Esophagus squamous epithelium (tissue), 5 donors: Measurements from ENCODE around the gene SURF1. TPM values are rescaled to one million over a fixed set of nuclear protein-coding genes. Genes with fewer than 3 reads are reported as not detected.
"Not testable (repeated sequence)": the region's sequence is repeated elsewhere in the genome, so short reads cannot be mapped to it uniquely, and the experiment has no call there.

Experiments
- DNase-seq: peaks from one replicate; lab custom pipeline; 2025; lab: John Stamatoyannopoulos, UW
- H3K27ac ChIP-seq, 4 donors: fragments of 200-600 bp; sonication (generic); one replicate each; pipeline ENCODE4 v1.5.1; 2016 to 2019; ENCODE audit warnings: mild to moderate bottlenecking in 1 of 4
- H3K27me3 ChIP-seq, 4 donors: fragments of 200-600 bp; sonication (generic); 1 replicate in 3 of 4; 2 replicates in 1 of 4; pipeline versions ENCODE4 v1.5.1 to v1.6.0; 2017 to 2021; ENCODE audit warnings: antibody characterized with exemption in 1 of 4
- H3K36me3 ChIP-seq, 3 donors: fragments of 200-600 bp; sonication (generic); one replicate each; pipeline ENCODE4 v1.5.1; 2016 to 2019
- H3K4me1 ChIP-seq, 3 donors: fragments of 200-600 bp; sonication (generic); one replicate each; pipeline ENCODE4 v1.5.1; 2017 to 2019
- H3K4me3 ChIP-seq, 4 donors: fragments of 200-600 bp; sonication (generic); 1 replicate in 3 of 4; 2 replicates in 1 of 4; pipeline ENCODE4 v1.5.1; 2016 to 2019; ENCODE audit warnings: mild to moderate bottlenecking in 2 of 4, moderate library complexity in 1 of 4
- H3K9me3 ChIP-seq, 3 donors: fragments of 200-600 bp; sonication (generic); one replicate each; pipeline ENCODE4 v1.5.1; 2016 to 2019
- POLR2A ChIP-seq, 4 donors: fragments of 450-650 bp; IDR thresholded peaks; one replicate each; pipeline ENCODE4 v1.6.1; 2017; ENCODE audit warnings: antibody characterized with exemption in 4 of 4, mild to moderate bottlenecking in 4 of 4, moderate library complexity in 3 of 4
- WGBS, 2 donors: methylation state at CpG; one replicate each; pipeline ENCODE4 v1.1.5; 2018; 5-methylcytosine and 5-hydroxymethylcytosine counted together
- intact Hi-C: fragments of 100-400 bp; cut with DNase I; formaldehyde crosslinking; loops from one replicate; pipeline ENCODE4 v1.15.0; 2022
- total RNA-seq, 4 donors: library from RNA; depleted of rRNA; stranded (reverse); fragments of >200 nt; gene quantifications; one replicate each; pipeline ENCODE4 v1.1.0, GENCODE V29; 2016
- TF ChIP-seq, protein P1 (sequence below), 6 experiments: fragments of 450-650 bp in 4 of 6; fragments of 200-600 bp in 2 of 6; sonication (generic) in 2 of 6; IDR thresholded peaks; one replicate each; pipeline ENCODE4 v1.5.1; 2016 to 2019; ENCODE audit warnings: antibody characterized with exemption in 6 of 6, mild to moderate bottlenecking in 4 of 6, moderate library complexity in 4 of 6
- donor health status: DM: yes; HTN: yes; CAD: no.

SURF1 gene
- total RNA-seq, 4 donors from 2014 or later, result 18.2 to 44.7 (median 32.0) TPM

GRCh38 chr9:133332381-133332730, 23.9 kb downstream of the SURF1 start:
- Histone ChIP-seq H3K4me1 (peaks cover 25 to 58% (median 25%) of the 10 kb centered on the region in 3 donors), H3K36me3 (peaks cover 18 to 51% (median 33%) of the 10 kb centered on the region in 3 donors), H3K4me3 (no peak overlapping the region), H3K27me3 (no peaks in the 10 kb centered on the region), H3K27ac (no peak overlapping the region), H3K9me3 (no peaks in the 10 kb centered on the region)
- no peak for TF ChIP-seq POLR2A (IDR thresholded peaks at IDR 0.05)
- TF ChIP-seq, protein P1, sequence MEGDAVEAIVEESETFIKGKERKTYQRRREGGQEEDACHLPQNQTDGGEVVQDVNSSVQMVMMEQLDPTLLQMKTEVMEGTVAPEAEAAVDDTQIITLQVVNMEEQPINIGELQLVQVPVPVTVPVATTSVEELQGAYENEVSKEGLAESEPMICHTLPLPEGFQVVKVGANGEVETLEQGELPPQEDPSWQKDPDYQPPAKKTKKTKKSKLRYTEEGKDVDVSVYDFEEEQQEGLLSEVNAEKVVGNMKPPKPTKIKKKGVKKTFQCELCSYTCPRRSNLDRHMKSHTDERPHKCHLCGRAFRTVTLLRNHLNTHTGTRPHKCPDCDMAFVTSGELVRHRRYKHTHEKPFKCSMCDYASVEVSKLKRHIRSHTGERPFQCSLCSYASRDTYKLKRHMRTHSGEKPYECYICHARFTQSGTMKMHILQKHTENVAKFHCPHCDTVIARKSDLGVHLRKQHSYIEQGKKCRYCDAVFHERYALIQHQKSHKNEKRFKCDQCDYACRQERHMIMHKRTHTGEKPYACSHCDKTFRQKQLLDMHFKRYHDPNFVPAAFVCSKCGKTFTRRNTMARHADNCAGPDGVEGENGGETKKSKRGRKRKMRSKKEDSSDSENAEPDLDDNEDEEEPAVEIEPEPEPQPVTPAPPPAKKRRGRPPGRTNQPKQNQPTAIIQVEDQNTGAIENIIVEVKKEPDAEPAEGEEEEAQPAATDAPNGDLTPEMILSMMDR (IDR thresholded peaks at IDR 0.05), result no peak
- DNase-seq, result no peak
- 79 to 83% methylated on average over 12 of the region's 20 CpGs for WGBS, 2 donors
- intact Hi-C loops, result no loop called here

DNA sequence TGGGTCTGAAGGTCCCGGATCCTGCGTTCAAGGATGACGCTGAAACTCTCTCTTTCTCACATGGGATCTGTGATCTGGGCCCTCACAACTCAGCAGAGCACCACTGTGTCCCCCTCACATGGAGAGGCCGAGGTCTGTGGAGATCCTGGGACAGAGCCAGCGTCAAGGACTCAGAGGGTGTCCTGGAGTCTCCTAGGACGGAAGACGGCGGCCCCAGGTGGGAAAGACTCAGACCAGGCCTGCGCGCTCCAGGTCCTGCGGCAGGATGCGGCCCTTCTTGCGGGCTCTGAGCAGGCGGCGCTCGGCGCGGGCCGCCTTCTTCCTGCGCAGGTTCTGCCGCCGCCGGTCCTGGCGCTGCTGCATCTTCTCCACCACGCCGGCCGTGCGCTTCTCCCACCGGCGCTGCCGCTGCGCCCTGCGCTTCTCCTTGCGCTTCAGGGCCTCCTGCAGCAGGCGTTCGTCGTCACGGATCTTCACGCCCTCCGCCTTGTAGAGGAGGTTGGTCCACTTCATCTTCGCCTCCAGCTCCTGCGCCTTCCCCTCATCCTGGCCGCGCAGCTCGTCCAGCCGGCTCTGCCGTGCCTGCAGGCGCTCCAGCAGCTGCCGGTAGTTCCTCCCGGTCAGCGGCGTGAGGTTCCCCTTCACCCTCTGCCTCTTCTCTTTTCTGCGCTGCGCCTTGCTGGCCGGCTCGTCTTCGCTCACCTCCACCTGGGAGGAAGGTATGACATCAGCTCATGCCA, 24.5 kb downstream of the SURF1 start:
- intact Hi-C loops, result no loop called here
- no peak overlapping the region for H3K4me3 ChIP-seq
- DNase-seq, result no peak
- peaks cover 18 to 51% (median 33%) of the 10 kb centered on the region in 3 donors for H3K36me3 ChIP-seq
- no peaks in the 10 kb centered on the region for H3K9me3 ChIP-seq
- peaks cover 22 to 53% (median 24%) of the 10 kb centered on the region in 3 donors for H3K4me1 ChIP-seq
- 95 to 97% methylated on average over 45 to 53 of the region's 57 CpGs for WGBS, 2 donors
- no peaks in the 10 kb centered on the region for H3K27me3 ChIP-seq
- H3K27ac ChIP-seq, result no peak overlapping the region
- TF ChIP-seq, protein P1 (IDR thresholded peaks at IDR 0.05), result no peak

DNA sequence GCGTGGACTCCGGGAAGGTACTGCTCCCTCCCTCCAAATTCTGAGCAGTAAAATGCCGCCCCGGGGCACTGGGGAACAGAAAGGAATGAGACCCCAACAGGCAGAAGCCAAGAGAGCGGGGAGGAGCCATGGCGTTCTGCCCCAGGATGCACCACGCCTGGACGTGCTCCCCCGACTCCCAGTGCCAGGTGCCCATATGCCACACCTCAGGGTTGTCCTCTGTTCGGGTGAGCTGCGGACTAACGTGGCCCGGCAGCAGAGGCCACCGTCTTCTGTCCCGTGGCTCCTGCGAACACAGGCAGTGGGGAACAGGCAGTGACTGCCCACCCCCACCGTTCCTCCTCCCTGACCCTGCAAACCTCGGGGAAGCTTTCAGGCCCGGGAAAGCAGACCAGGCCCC, 25.1 kb downstream of the SURF1 start:
- H3K27ac ChIP-seq, result no peak overlapping the region
- 68 to 77% methylated on average over 10 to 16 of the region's 19 CpGs for WGBS, 2 donors
- no peaks in the 10 kb centered on the region for H3K9me3 ChIP-seq
- H3K4me3 ChIP-seq, result no peak overlapping the region
- no peak for DNase-seq
- TF ChIP-seq, protein P1 (IDR thresholded peaks at IDR 0.05), result no peak
- no peak for TF ChIP-seq POLR2A (IDR thresholded peaks at IDR 0.05)
- H3K27me3 ChIP-seq, result no peaks in the 10 kb centered on the region
- intact Hi-C loops, result no loop called here
- peaks cover 18 to 51% (median 33%) of the 10 kb centered on the region in 3 donors for H3K36me3 ChIP-seq
- H3K4me1 ChIP-seq, result peaks cover 16 to 47% (median 18%) of the 10 kb centered on the region in 3 donors

- WGBS, 2 donors, result 47 to 49% methylated on average over 21 of the region's 21 CpGs
Measured at GRCh38 chr9:133329306-133330156, 26.8 kb downstream of the SURF1 start.

More at GRCh38 chr9:133329306-133330156, 26.8 kb downstream of the SURF1 start:
- H3K9me3 ChIP-seq, H3K4me3 ChIP-seq, DNase-seq, H3K27ac ChIP-seq, H3K27me3 ChIP-seq, intact Hi-C loops: not testable (repeated sequence)
- peaks cover 9 to 35% (median 9%) of the 10 kb centered on the region in 3 donors for H3K4me1 ChIP-seq
- TF ChIP-seq, protein P1 (IDR thresholded peaks at IDR 0.05), result peak; percentile 28 to 83 (median 74)
- peaks cover 18 to 50% (median 33%) of the 10 kb centered on the region in 3 donors for H3K36me3 ChIP-seq
